HepG2 (cell line): ENCODE results near the gene SLC4A11. TPM values are rescaled to one million over a fixed set of nuclear protein-coding genes. Genes with fewer than 3 reads are reported as not detected.
A peak's percentile ranks its signal among the peaks of the same experiment; 100 is the strongest.

Experiments used
- AFF4 ChIP-seq: sonication (generic); formaldehyde crosslinking; IDR thresholded peaks from 2 replicates; pipeline ENCODE4 v1.4.0; 2020; ENCODE audit warnings: missing genetic modification reagents
- BRD4 ChIP-seq: sonication (generic); formaldehyde crosslinking; IDR thresholded peaks from 2 replicates; pipeline ENCODE4 v1.4.0; 2020; ENCODE audit warnings: missing genetic modification reagents
- HIVEP1 ChIP-seq: sonication (generic); formaldehyde crosslinking; IDR thresholded peaks from 2 replicates; pipeline ENCODE4 v1.4.0; 2020; ENCODE audit warnings: mild to moderate bottlenecking, missing genetic modification reagents
- HNRNPL ChIP-seq: fragments of 200-400 bp; formaldehyde crosslinking; IDR thresholded peaks from 2 replicates; pipeline ENCODE4 v1.6.1; 2017; ENCODE audit warnings: mild to moderate bottlenecking, low read depth, low read length
- HNRNPLL ChIP-seq: fragments of 200-400 bp; formaldehyde crosslinking; IDR thresholded peaks from 2 replicates; pipeline ENCODE4 v1.6.1; 2017; ENCODE audit warnings: mild to moderate bottlenecking, low read depth, low read length; ENCODE audit not compliant: poor library complexity, severe bottlenecking
- NFE2L1 ChIP-seq: sonication (generic); formaldehyde crosslinking; IDR thresholded peaks from 2 replicates; pipeline ENCODE4 v1.4.0; 2020; ENCODE audit warnings: missing genetic modification reagents, mild to moderate bottlenecking, borderline replicate concordance
- POLR2A ChIP-seq, 2 experiments: IDR thresholded peaks; 2 replicates each; pipeline ENCODE4 v1.6.1; 2011; ENCODE audit warnings: low read depth in 2 of 2, low read length in 2 of 2, mild to moderate bottlenecking in 1 of 2, moderate library complexity in 1 of 2; ENCODE audit not compliant: insufficient read depth in 1 of 2
- POLR2G ChIP-seq: fragments of 200-400 bp; formaldehyde crosslinking; IDR thresholded peaks from 2 replicates; pipeline ENCODE4 v1.6.1; 2018; ENCODE audit warnings: mild to moderate bottlenecking, low read depth, low read length, moderate library complexity
- RARG ChIP-seq: sonication (generic); formaldehyde crosslinking; IDR thresholded peaks from 2 replicates; pipeline ENCODE4 v1.4.0; 2020; ENCODE audit warnings: low read depth, mild to moderate bottlenecking, missing genetic modification reagents
- SKIL ChIP-seq: sonication (generic); formaldehyde crosslinking; IDR thresholded peaks from 2 replicates; pipeline ENCODE4 v1.8.0; 2022; ENCODE audit warnings: missing genetic modification reagents, mild to moderate bottlenecking, moderate library complexity, borderline replicate concordance
- TAF1 ChIP-seq: sonication (generic); formaldehyde crosslinking; IDR thresholded peaks from 2 replicates; pipeline ENCODE4 v1.4.0; 2020; ENCODE audit warnings: missing genetic modification reagents
- TGIF2 ChIP-seq: IDR thresholded peaks from 2 replicates; pipeline ENCODE4 v1.6.1; 2016; ENCODE audit warnings: control low read depth, missing compliant biosample characterization
- YEATS2 ChIP-seq: sonication (generic); formaldehyde crosslinking; IDR thresholded peaks from 2 replicates; pipeline ENCODE4 v1.4.0; 2020; ENCODE audit warnings: missing genetic modification reagents, borderline replicate concordance
- ZMYM3 ChIP-seq: sonication (generic); formaldehyde crosslinking; IDR thresholded peaks from 2 replicates; pipeline ENCODE4 v1.5.1; 2020; ENCODE audit warnings: mild to moderate bottlenecking, missing genetic modification reagents
- ZNF10 ChIP-seq: sonication (generic); formaldehyde crosslinking; IDR thresholded peaks from 2 replicates; pipeline ENCODE4 v1.4.0; 2020; ENCODE audit warnings: mild to moderate bottlenecking, low read depth, missing genetic modification reagents, borderline replicate concordance
- ZNF331 ChIP-seq: sonication (generic); formaldehyde crosslinking; IDR thresholded peaks from 2 replicates; pipeline ENCODE4 v1.4.0; 2020; ENCODE audit warnings: missing genetic modification reagents
- ZNF337 ChIP-seq: sonication (generic); formaldehyde crosslinking; IDR thresholded peaks from 2 replicates; pipeline ENCODE4 v1.5.1; 2020; ENCODE audit warnings: missing genetic modification reagents, low read depth, mild to moderate bottlenecking, borderline replicate concordance
- ZNF687 ChIP-seq: sonication (generic); formaldehyde crosslinking; IDR thresholded peaks from 2 replicates; pipeline ENCODE4 v1.5.1; 2020; ENCODE audit warnings: mild to moderate bottlenecking, missing genetic modification reagents, moderate library complexity
- ZNF737 ChIP-seq: sonication (generic); formaldehyde crosslinking; IDR thresholded peaks from 2 replicates; pipeline ENCODE4 v1.5.0; 2020; ENCODE audit warnings: missing genetic modification reagents, mild to moderate bottlenecking, borderline replicate concordance
- polyA plus RNA-seq, 8 experiments: library from polyadenylated mRNA; depleted of rRNA in 3 of 8; stranded (reverse) in 7 of 8; unstranded in 1 of 8; fragments of >200 nt; fragmentation: Illumina TruSeq in 4 of 8; extraction: Trizol in 4 of 8; gene quantifications; 2 replicates each; pipeline versions ENCODE4 v1.2.1 to v1.2.3, GENCODE V29; 2011 to 2016; ENCODE audit warnings: low read depth in 4 of 8, missing spikeins in 1 of 8, mixed read lengths in 1 of 8; ENCODE audit not compliant: insufficient read depth in 1 of 8
- total RNA-seq, 5 experiments: library from RNA; depleted of rRNA; stranded (reverse); fragments of >200 nt; fragmentation: Illumina TruSeq; extraction: Trizol; gene quantifications; 2 replicates each; pipeline ENCODE4 v1.2.3, GENCODE V29; 2016; ENCODE audit warnings: low read depth in 1 of 5

SLC4A11 gene
- total and polyA plus RNA-seq, 2 of the 13 experiments (the other 11 are each of a cell fraction or from before 2014, with no cell fraction given): 3.9 to 27.0 TPM

- no peak for TF ChIP-seq YEATS2
- peak; percentile 70; the same call in 1 of the 2 replicates for TF ChIP-seq ZNF737
- TF ChIP-seq NFE2L1 (CRISPR knock-in tag): 0 out of 2 replicates have a peak, but pooled peaks have one; percentile 13
- peak; percentile 10 for TF ChIP-seq POLR2G
- TF ChIP-seq BRD4 (CRISPR knock-in tag): peak; percentile 45
- TF ChIP-seq AFF4 (CRISPR knock-in tag): 0 out of 2 replicates have a peak, but pooled peaks have one; percentile 54
- peak; percentile 88 for TF ChIP-seq HNRNPL
- peak; percentile 32 to 44; a peak in 2 of 4 replicates for TF ChIP-seq POLR2A (IDR thresholded peaks at IDR 0.05; ENCODE audit: insufficient read depth in 1 of 2, low read depth in 2 of 2, low read length in 2 of 2)
- TF ChIP-seq ZNF10 (CRISPR knock-in tag): no peak
- TF ChIP-seq HNRNPLL: peak; percentile 33
- TF ChIP-seq ZNF331 (CRISPR knock-in tag): 0 out of 2 replicates have a peak, but pooled peaks have one; percentile 4
- no peak; the same call in 1 of the 2 replicates for TF ChIP-seq TAF1 (CRISPR knock-in tag)
- peak; percentile 78 for TF ChIP-seq ZNF687 (CRISPR knock-in tag)
- TF ChIP-seq TGIF2 (CRISPR knock-in tag): 0 out of 2 replicates have a peak, but pooled peaks have one; percentile 19
- 0 out of 2 replicates have a peak, but pooled peaks have one; percentile 18 for TF ChIP-seq RARG (CRISPR knock-in tag)
- 0 out of 2 replicates have a peak, but pooled peaks have one; percentile 19 for TF ChIP-seq ZMYM3
- TF ChIP-seq HIVEP1 (CRISPR knock-in tag): no peak; the same call in 1 of the 2 replicates
- TF ChIP-seq ZNF337 (CRISPR knock-in tag): 0 out of 2 replicates have a peak, but pooled peaks have one; percentile 40
- no peak for TF ChIP-seq SKIL (CRISPR knock-in tag)
Measured at GRCh38 chr20:3223994-3224680, 14.9 kb downstream of the SLC4A11 start (continued).
